Fibroblast of the aortic adventitia (primary cell): ENCODE results near the gene CXorf65. TPM values are rescaled to one million over a fixed set of nuclear protein-coding genes. Genes with fewer than 3 reads are reported as not detected.
A peak's percentile ranks its signal among the peaks of the same experiment; 100 is the strongest.

Experiments used
- DNase-seq: peaks from one replicate; pipeline ENCODE4 v3.0.0-alpha.2; 2010; ENCODE audit warnings: low read depth
- H3K4me3 ChIP-seq: 2 replicates; pipeline ENCODE4 v1.5.1; 2011; ENCODE audit warnings: low read depth, mild to moderate bottlenecking, control low read depth, low read length, moderate library complexity
- total RNA-seq: library from RNA; depleted of rRNA; stranded (reverse); fragments of >200 nt; gene quantifications from 2 replicates; pipeline ENCODE4 v1.2.3, GENCODE V29; 2012; ENCODE audit warnings: low replicate concordance
- TF ChIP-seq, protein P1 (sequence below): IDR thresholded peaks from 2 replicates; pipeline ENCODE4 v1.5.1; 2011; ENCODE audit warnings: mild to moderate bottlenecking, low read length, control low read depth, inconsistent platforms; ENCODE audit not compliant: insufficient read depth

CXorf65 gene
- total RNA-seq, 1 donor: not detected

DNA sequence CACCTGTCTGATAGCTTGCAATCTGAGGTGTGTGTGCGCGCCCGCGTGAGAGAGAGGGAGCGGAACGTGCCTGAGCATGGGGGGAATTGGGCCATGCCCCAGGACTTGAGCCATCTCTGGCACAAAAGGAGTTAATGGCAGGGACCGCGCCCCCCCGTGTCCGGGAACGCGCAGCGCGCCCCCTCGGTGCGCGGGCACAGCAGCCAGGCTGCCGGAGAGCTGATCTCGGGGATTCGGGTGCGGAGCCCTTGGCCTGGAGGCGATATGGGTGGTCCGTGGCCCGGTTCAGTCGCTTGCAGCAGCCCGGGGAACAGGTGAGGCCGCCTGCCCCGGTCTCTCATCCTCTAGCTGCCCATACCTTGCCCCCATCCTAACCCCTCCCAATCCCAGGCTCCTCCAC is 38.1 kb upstream of the CXorf65 start, which contains the start of gene NLGN3:
TSS of gene NLGN3 (plus strand) at position 191 of the 400 bp plus-strand sequence. CDS start 2,909 bp downstream, outside the sequence.
- peak within 1 kb of the TSS; percentile 25 for H3K4me3 ChIP-seq
- TF ChIP-seq, protein P1, sequence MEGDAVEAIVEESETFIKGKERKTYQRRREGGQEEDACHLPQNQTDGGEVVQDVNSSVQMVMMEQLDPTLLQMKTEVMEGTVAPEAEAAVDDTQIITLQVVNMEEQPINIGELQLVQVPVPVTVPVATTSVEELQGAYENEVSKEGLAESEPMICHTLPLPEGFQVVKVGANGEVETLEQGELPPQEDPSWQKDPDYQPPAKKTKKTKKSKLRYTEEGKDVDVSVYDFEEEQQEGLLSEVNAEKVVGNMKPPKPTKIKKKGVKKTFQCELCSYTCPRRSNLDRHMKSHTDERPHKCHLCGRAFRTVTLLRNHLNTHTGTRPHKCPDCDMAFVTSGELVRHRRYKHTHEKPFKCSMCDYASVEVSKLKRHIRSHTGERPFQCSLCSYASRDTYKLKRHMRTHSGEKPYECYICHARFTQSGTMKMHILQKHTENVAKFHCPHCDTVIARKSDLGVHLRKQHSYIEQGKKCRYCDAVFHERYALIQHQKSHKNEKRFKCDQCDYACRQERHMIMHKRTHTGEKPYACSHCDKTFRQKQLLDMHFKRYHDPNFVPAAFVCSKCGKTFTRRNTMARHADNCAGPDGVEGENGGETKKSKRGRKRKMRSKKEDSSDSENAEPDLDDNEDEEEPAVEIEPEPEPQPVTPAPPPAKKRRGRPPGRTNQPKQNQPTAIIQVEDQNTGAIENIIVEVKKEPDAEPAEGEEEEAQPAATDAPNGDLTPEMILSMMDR: no peak
- DNase-seq: no peak

DNA sequence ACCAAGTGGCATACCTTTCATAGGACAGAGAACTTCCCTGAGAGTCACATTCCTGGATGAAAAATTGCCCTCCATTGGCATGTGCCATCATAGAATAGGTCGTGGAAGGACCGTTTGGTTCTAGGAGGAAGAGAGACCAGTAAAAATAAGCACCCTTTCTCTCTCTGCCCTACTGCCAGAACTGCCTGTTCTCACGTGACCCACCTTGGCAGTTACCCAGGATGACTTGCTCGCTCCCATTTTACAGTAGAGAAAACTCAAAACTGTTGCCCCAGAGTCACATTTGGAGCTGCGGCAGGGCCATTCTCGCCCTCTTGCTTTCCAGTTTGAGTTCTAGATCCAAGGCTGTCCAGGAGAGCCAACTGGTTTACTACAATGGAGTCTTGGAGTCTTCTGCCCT is 37.0 kb upstream of the CXorf65 start:
- H3K4me3 ChIP-seq: no peak overlapping the region
- peak; percentile 63 for DNase-seq
- TF ChIP-seq, protein P1: no peak

DNA sequence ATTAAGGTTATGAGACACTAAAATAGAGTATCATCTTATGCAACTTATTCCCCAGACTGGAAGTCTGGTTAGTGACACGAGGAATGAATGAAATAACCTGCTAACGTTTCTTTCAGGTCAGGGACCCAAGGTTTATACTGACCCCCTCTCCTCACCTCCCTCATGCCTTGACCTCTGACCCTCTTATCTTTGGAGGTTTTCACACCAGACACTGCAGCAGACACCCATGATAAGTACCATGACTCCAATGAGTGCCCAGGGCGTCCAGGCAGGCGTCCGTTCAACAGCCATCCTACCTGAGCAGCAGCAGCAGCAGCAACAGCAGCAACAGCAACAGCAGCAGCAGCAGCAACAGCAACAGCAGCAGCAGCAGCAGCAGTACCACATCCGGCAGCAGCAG is 33.9 kb upstream of the CXorf65 start:
- H3K4me3 ChIP-seq: no peak overlapping the region
- DNase-seq: no peak
- TF ChIP-seq, protein P1: no peak

DNA sequence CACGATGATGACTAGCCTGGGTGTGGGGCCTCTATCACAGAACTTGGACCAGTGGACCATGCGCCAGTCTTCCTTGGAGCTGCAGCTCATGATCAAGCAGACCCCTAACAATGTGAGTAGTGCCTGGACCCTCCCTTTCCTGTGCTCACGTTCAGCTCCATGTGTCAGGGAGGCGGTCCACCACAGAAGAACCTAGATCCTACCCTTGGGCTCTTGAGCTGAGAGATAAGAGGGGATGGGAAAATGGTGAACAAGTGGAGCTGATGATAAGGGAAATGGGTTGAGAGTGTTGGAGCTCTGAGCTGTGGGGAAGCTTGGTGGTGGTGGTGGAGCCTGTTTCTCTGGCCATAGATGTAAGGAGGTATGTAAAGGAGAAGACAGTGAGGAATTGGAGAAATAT is 25.0 kb upstream of the CXorf65 start:
- TF ChIP-seq, protein P1: no peak
- no peak for DNase-seq
- no peak overlapping the region for H3K4me3 ChIP-seq

DNA sequence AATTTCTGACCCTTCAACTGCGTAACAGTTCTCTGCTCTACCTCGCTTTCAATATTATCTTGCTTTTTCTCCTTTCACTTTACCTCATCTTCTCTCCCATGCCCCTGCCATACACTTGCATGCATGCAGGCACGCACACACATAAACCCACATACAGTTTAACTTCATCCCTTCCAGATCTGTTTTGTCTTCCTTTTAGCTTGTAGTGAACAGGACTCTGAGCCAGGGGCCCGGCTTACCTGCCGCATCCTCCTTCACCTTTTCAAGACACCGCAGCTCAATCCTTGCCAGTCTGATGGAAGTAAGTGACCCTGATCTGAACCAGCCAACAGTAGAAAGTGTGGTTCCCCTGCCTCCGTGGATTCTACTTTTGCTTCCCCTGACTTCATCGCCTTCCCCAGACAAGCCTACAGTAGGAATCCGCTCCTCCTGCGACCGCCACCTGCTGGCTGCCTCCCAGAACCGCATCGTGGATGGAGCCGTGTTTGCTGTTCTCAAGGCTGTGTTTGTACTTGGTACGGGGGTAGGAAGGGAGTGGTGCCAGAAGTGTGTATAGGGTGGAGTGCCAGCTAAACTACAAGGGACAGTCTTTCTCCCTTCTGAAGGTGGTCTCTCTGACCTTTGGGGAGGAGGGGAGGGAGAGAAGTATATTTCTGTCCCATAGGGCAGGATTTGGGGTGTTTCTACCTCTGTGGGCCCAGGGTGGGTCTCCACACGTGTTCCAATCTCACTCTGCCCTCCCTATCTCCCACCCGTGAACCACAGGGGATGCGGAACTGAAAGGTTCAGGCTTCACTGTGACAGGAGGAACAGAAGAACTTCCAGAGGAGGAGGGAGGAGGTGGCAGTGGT is 22.6 kb upstream of the CXorf65 start:
- TF ChIP-seq, protein P1: peak; percentile 75
- DNase-seq: peak; percentile 51
- H3K4me3 ChIP-seq: no peak overlapping the region

DNA sequence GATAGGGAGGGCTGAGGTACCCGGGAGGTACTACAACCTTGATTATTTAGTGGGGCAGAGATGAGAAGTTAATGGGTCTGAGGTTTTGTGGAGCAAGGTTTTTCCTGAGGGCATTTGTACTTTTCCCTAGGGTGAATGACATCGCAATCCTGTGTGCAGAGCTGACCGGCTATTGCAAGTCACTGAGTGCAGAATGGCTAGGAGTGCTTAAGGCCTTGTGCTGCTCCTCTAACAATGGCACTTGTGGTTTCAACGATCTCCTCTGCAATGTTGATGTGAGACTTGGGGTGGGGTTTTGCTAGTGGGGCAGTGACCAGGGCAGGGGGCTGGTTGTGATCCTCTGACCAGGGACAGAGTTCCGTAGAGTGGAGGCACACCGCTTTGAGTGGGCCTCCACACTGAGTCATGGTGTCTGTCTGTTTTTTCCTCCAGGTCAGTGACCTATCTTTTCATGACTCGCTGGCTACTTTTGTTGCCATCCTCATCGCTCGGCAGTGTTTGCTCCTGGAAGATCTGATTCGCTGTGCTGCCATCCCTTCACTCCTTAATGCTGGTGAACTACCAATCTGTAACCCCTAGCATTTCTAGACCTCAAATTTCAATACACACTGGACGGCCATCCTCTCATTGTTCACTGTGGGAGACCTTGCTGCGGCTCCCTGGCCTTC is 21.8 kb upstream of the CXorf65 start:
- TF ChIP-seq, protein P1: no peak
- no peak overlapping the region for H3K4me3 ChIP-seq
- DNase-seq: peak; percentile 16
